ENCODE data around the gene YRDC. TPM values are rescaled to one million over a fixed set of nuclear protein-coding genes. Genes with fewer than 3 reads are reported as not detected.

The YRDC gene
- total RNA-seq, 1 donor from 2014 or later, result 12.9 TPM

- H3K27ac ChIP-seq, result no peak overlapping the region
- H4K20me1 ChIP-seq (ENCODE audit: low read depth), result peaks cover 2% of the 10 kb centered on the region
- Mint-ChIP-seq H3K36me3 (peaks cover 15% of the 10 kb centered on the region), H3K4me3 (no peak overlapping the region), H3K9me3 (no peaks in the 10 kb centered on the region), H3K4me1 (no peaks in the 10 kb centered on the region), H3K27ac (no peak overlapping the region), H3K27me3 (ENCODE audit: insufficient read depth, low read depth) (peaks cover 7% of the 10 kb centered on the region)
- TF ChIP-seq EZH2 (IDR thresholded peaks at IDR 0.05) (no peak), EZH2phosphoT487 (IDR thresholded peaks at IDR 0.05) (no peak), CTCF (IDR thresholded peaks at IDR 0.05) (no peak)
- DNase-seq (ENCODE audit: low spot score), result no peak
- peaks cover 9% of the 10 kb centered on the region for H3K36me3 ChIP-seq
- no peak overlapping the region for H3K9ac ChIP-seq
- no peak overlapping the region for H2AFZ ChIP-seq (replicated peaks)
- H3K9me3 ChIP-seq (ENCODE audit: low read depth), result no peaks in the 10 kb centered on the region
- no peaks in the 10 kb centered on the region for H3F3A ChIP-seq (ENCODE audit: low read depth)
- no peaks in the 10 kb centered on the region for H3K79me2 ChIP-seq (ENCODE audit: low read depth)
- no peaks in the 10 kb centered on the region for H3K4me1 ChIP-seq
- H3K4me2 ChIP-seq, result no peak overlapping the region
- H3K4me3 ChIP-seq, result no peak overlapping the region
- no peaks in the 10 kb centered on the region for H3K27me3 ChIP-seq
These were observed 23.8 kb upstream of the YRDC start for GRCh38 chr1:37831809-37832208.

GRCh38 chr1:37831109-37831508, 23.1 kb upstream of the YRDC start:
- H3K9me3 ChIP-seq (ENCODE audit: low read depth), result no peaks in the 10 kb centered on the region
- no peaks in the 10 kb centered on the region for H3K79me2 ChIP-seq (ENCODE audit: low read depth)
- no peaks in the 10 kb centered on the region for H3K27me3 ChIP-seq
- peaks cover 9% of the 10 kb centered on the region for H3K36me3 ChIP-seq
- DNase-seq (ENCODE audit: low spot score), result no peak
- TF ChIP-seq EZH2 (IDR thresholded peaks at IDR 0.05) (no peak), CTCF (IDR thresholded peaks at IDR 0.05) (no peak), EZH2phosphoT487 (IDR thresholded peaks at IDR 0.05) (no peak)
- H3K27ac ChIP-seq, result no peak overlapping the region
- Mint-ChIP-seq H3K4me3 (no peak overlapping the region), H3K9me3 (no peaks in the 10 kb centered on the region), H3K36me3 (peaks cover 14% of the 10 kb centered on the region), H3K27ac (no peak overlapping the region), H3K27me3 (ENCODE audit: insufficient read depth, low read depth) (peaks cover 7% of the 10 kb centered on the region), H3K4me1 (no peaks in the 10 kb centered on the region)
- no peak overlapping the region for H2AFZ ChIP-seq (replicated peaks)
- H3K4me3 ChIP-seq, result no peak overlapping the region
- no peak overlapping the region for H3K4me2 ChIP-seq
- H3F3A ChIP-seq (ENCODE audit: low read depth), result no peaks in the 10 kb centered on the region
- H3K9ac ChIP-seq, result no peak overlapping the region
- H3K4me1 ChIP-seq, result no peaks in the 10 kb centered on the region
- H4K20me1 ChIP-seq (ENCODE audit: low read depth), result peaks cover 2% of the 10 kb centered on the region

- H3K27me3 Mint-ChIP-seq (ENCODE audit: insufficient read depth, low read depth), result peaks cover 3% of the 10 kb centered on the region
- Histone ChIP-seq H4K20me1 (ENCODE audit: low read depth) (no peaks in the 10 kb centered on the region), H3K4me1 (no peaks in the 10 kb centered on the region), H3K27me3 (no peaks in the 10 kb centered on the region), H2AFZ (replicated peaks) (no peak overlapping the region), H3K4me3 (no peak overlapping the region), H3K27ac (no peak overlapping the region), H3K9ac (no peak overlapping the region), H3K79me2 (ENCODE audit: low read depth) (no peaks in the 10 kb centered on the region), H3K9me3 (ENCODE audit: low read depth) (no peaks in the 10 kb centered on the region), H3K4me2 (no peak overlapping the region), H3F3A (ENCODE audit: low read depth) (no peaks in the 10 kb centered on the region), H3K36me3 (peaks cover 4% of the 10 kb centered on the region)
- no peak for DNase-seq (ENCODE audit: low spot score)
- H3K4me1 Mint-ChIP-seq, result no peaks in the 10 kb centered on the region
- no peak overlapping the region for H3K27ac Mint-ChIP-seq
- no peak overlapping the region for H3K4me3 Mint-ChIP-seq
- no peaks in the 10 kb centered on the region for H3K9me3 Mint-ChIP-seq
- no peak for TF ChIP-seq CTCF (IDR thresholded peaks at IDR 0.05)
- TF ChIP-seq EZH2 (IDR thresholded peaks at IDR 0.05), result no peak
- TF ChIP-seq EZH2phosphoT487 (IDR thresholded peaks at IDR 0.05), result no peak
- H3K36me3 Mint-ChIP-seq, result peaks cover 5% of the 10 kb centered on the region
These were observed 20.5 kb upstream of the YRDC start for GRCh38 chr1:37828410-37829074.
